Activated CD4-positive, alpha-beta memory T cell treated with anti-CD3 and anti-CD28 coated beads, Interleukin-2, amount 10 ng/mL, durations not matched to agents 7 days and 5 days (primary cell): ENCODE results near the gene ANKRD40CL. TPM values are rescaled to one million over a fixed set of nuclear protein-coding genes. Genes with fewer than 3 reads are reported as not detected.
A peak's percentile ranks its signal among the peaks of the same experiment; 100 is the strongest.

Experiments used
- CTCF ChIA-PET: fragments of 350-600 bp; sonication (Branson Sonifier 250); formaldehyde crosslinking; loops from one replicate; lab custom pipeline; 2021; ENCODE audit warnings: antibody characterized with exemption, inconsistent platforms; lab: Charles Lee
- POLR2A ChIA-PET: fragments of 350-600 bp; sonication (Branson Sonifier 250); formaldehyde crosslinking; loops from one replicate; lab custom pipeline; 2021; ENCODE audit warnings: antibody characterized with exemption; lab: Charles Lee
- DNase-seq: peaks from one replicate; pipeline ENCODE4 v3.0.0-alpha.2; 2020
- H3K27ac Mint-ChIP-seq: one replicate; pipeline ENCODE4 v1.8.0; 2021; ENCODE audit warnings: mild to moderate bottlenecking, mixed read lengths
- H3K27me3 Mint-ChIP-seq: one replicate; pipeline ENCODE4 v1.8.0; 2021; ENCODE audit warnings: mixed read lengths
- H3K36me3 Mint-ChIP-seq: one replicate; pipeline ENCODE4 v1.8.0; 2021; ENCODE audit warnings: low read depth, mixed read lengths
- H3K4me1 Mint-ChIP-seq: one replicate; pipeline ENCODE4 v1.8.0; 2021; ENCODE audit warnings: mixed read lengths
- H3K4me3 Mint-ChIP-seq: one replicate; pipeline ENCODE4 v1.8.0; 2021; ENCODE audit warnings: mild to moderate bottlenecking, mixed read lengths
- H3K9me3 Mint-ChIP-seq: one replicate; pipeline ENCODE4 v1.8.0; 2021; ENCODE audit warnings: mixed read lengths
- total RNA-seq, 2 experiments: library from RNA; stranded (reverse); gene quantifications; one replicate each; pipeline ENCODE4 v1.2.3, GENCODE V29; 2021

The ANKRD40CL gene
- total RNA-seq, 2 experiments from 2014 or later: not detected

DNA sequence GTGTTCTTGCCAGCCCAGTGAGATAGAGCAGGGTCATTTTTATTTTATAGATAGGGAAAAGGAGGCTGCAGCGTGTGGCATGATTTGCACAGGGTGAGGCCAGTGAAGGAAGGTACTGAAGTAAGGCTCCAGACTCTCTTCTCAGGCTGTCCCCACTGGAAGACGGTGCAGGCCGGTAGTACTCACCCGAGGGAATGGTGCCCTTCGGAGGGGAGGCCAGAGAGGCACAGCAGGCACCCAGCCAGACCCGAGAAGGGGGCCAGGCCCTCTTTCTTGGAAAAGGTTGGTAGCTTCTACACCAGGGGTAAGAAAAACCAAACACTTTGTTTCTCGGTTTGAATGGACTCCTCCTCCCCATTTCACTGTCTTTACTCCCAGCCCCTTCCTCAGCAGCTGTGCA lies 288 bp downstream of the ANKRD40CL start:
- peaks cover 18% of the 10 kb centered on the region for H3K4me1 Mint-ChIP-seq
- no peak overlapping the region for H3K4me3 Mint-ChIP-seq
- DNase-seq: no peak
- H3K9me3 Mint-ChIP-seq: no peaks in the 10 kb centered on the region
- H3K27ac Mint-ChIP-seq: no peak overlapping the region
- H3K27me3 Mint-ChIP-seq: peaks cover 42% of the 10 kb centered on the region
- H3K36me3 Mint-ChIP-seq: no peaks in the 10 kb centered on the region
- CTCF ChIA-PET: interaction anchor here (1.2 kb wide), 1 partner anchor 51 kb away, joined by 3 read pairs; no protein-coding TSS in a partner anchor
- POLR2A ChIA-PET: interaction anchor here (2.2 kb wide), 1 partner anchor 11 kb away, joined by 4 read pairs; no protein-coding TSS in a partner anchor

DNA sequence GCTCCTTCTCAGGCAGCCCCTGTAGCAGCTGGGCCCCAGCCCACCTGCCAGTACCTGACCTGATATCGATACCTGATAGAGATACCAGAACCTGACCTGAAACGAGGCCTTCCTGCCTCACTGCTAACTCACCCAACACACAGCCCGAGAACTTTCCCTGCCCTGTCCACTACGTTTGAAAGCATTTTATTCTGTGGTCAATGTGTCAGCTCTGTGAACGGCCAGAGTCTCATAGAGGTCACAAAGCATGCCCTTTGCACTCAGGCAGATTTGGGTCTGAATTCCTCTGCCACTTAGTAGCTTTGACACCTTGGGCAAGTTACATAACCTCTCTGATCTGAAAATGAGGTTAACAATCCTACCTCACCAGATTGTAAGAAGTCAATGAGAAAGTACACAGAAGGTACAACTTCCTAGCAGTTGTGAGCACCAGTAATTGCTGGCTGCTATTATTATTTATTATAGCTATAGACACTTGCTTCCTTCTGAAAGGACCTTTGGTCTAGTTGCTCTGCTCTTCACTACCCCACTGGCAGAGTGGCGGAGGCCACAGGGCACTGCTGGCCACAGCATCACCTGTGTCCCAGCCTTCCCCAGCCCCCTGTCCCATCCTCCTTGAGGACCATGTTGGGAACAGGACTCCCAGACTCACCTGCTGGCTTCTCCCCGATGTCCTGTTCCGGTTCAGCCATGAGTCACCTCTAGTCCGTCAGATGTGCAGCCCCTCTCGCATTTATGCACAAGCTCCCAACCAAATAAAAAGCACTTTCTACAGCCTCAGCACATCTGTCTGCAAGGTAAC lies 895 bp downstream of the ANKRD40CL start:
- DNase-seq: no peak

DNA sequence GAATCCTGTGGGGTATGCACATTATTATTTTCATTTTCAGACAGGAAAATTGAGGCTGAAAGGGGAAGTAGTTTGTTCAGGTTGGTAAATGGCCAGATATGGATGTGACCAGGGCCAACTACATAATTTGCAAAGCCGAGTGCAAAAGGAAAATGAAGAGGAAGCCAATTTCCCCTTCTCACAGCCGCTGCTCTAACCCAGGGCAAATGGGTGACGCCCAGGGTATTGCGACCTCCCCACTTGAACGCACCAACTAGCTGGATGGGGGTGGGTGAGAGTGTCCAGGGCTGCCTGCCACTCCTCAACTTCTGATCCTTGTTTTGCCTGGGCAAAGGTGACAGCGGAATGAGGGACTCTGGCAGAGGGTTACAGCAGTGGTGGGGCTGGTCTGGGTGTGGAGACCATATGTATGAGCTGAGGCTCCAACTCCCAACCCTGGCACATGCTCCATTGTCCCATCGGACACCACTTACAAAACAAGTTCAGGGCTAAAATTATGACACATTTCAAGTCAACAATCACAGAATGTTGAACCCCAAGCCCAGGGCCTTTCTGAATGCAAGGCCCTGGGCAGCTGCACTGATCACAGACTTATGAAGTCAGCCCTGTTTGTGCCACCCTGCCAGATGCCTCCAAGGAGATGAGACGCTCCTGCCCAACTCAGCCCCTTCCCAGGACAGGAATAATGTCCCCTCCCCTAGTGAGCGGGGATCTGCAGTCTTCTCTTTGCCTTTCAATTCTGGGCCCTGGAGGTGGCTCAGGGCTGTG lies 1.7 kb downstream of the ANKRD40CL start:
- no peaks in the 10 kb centered on the region for H3K36me3 Mint-ChIP-seq
- peaks cover 18% of the 10 kb centered on the region for H3K4me1 Mint-ChIP-seq
- H3K27me3 Mint-ChIP-seq: peaks cover 37% of the 10 kb centered on the region
- H3K9me3 Mint-ChIP-seq: no peaks in the 10 kb centered on the region
- H3K4me3 Mint-ChIP-seq: no peak overlapping the region
- CTCF ChIA-PET: interaction anchor here (1.4 kb wide), 1 partner anchor 75 kb away, joined by 3 read pairs; no protein-coding TSS in a partner anchor
- no peak for DNase-seq
- POLR2A ChIA-PET: no interaction called here
- H3K27ac Mint-ChIP-seq: no peak overlapping the region

More for the DNA sequence above, 895 bp downstream of the ANKRD40CL start:
- Mint-ChIP-seq H3K27me3 (peaks cover 39% of the 10 kb centered on the region), H3K4me1 (peaks cover 18% of the 10 kb centered on the region), H3K36me3 (no peaks in the 10 kb centered on the region), H3K9me3 (no peaks in the 10 kb centered on the region), H3K4me3 (no peak overlapping the region), H3K27ac (no peak overlapping the region)
- CTCF ChIA-PET: interaction anchor here (1.4 kb wide), 1 partner anchor 75 kb away, joined by 3 read pairs; no protein-coding TSS in a partner anchor
- POLR2A ChIA-PET: interaction anchor here (2.2 kb wide), 1 partner anchor 11 kb away, joined by 4 read pairs; no protein-coding TSS in a partner anchor

DNA sequence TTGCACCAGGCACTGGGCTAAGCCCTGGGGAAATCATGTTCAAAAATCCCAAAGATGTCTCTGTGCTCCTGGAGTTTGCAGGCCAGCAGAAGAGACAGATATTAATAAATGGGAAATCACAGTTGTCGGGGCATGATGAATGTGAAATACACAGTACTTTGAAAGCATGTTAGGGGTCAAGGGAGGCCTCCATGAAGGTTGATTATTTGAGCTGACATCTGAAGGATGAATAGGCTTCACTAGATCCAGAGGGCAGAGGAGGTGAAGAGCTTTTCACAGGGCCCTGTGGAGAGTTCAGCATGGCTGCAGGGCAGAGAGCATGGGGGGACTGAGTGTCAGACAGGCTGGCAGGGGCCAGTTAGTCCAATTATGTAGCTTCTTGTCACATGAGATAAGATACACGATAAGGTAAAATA lies 2.6 kb downstream of the ANKRD40CL start:
- Mint-ChIP-seq H3K27ac (no peak overlapping the region), H3K27me3 (peaks cover 30% of the 10 kb centered on the region), H3K9me3 (no peaks in the 10 kb centered on the region), H3K4me1 (peaks cover 18% of the 10 kb centered on the region), H3K36me3 (no peaks in the 10 kb centered on the region), H3K4me3 (no peak overlapping the region)
- no peak for DNase-seq
- CTCF ChIA-PET: interaction anchor here (1.4 kb wide), 1 partner anchor 76 kb away, joined by 3 read pairs; no protein-coding TSS in a partner anchor
- POLR2A ChIA-PET: no interaction called here

DNA sequence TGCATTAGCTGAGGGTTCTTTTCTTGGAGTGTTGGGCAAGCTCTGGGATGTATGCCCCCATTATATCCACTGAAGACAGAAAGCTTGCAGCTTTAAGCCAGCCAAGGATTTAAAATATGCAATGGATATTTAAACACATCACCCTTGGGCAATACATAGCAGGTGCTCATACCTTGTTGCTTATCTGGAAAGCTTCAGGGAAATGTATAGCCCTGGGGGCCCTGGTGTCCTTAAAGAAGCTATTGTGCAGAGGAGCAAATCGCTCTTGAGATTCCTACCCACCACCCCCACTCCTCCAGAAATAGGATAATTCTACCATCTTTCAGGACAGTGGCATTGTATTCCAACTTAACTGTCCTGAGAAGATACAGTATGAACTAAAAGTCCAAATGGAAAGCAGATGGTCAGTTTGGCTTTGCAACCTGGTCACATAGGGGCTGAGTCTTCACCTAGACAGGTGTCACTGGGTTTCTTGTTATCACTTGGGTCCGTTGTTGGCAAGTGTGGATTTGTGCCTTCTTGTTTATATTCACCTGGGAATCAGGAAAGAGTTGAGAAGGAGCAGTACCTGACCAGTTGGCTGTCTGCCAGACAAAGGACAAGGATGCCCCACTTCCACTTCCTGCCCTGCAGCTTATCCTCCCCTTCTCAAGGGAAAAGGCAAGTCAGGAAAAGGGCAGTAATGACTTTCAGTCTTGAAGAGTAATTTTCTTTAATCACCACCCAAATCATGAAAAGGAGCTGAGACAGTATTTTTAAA lies 3.4 kb downstream of the ANKRD40CL start:
- Mint-ChIP-seq H3K36me3 (no peaks in the 10 kb centered on the region), H3K27me3 (peaks cover 25% of the 10 kb centered on the region), H3K4me1 (peaks cover 18% of the 10 kb centered on the region), H3K4me3 (no peak overlapping the region), H3K9me3 (no peaks in the 10 kb centered on the region), H3K27ac (no peak overlapping the region)
- CTCF ChIA-PET: interaction anchor here (0.8 to 1.3 kb wide), 5 partner anchors 16 to 294 kb away, joined by 3 to 6 read pairs (median 3); no protein-coding TSS in a partner anchor
- DNase-seq: no peak
- POLR2A ChIA-PET: interaction anchor here (0.7 to 1.0 kb wide), 3 partner anchors 16 to 56 kb away, joined by 3 to 4 read pairs (median 3); no protein-coding TSS in a partner anchor

DNA sequence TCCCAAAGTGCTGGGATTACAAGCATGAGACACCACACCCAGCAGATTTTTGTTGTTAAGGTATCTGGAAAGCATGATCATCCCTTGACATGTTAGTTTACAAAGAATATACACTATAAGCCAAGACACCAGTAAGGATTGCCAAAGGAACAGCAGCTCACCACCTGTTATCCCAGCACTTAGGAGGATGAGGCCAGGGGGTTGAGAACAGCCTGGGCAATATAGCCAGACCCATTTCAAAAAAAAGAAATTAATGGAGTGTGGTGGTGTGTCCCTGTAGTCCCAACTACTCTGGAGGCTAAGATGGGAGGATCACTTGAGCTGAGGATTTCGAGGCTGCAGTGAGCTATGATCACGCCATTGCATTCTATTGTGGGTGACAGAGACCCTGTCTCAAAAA lies 5.1 kb downstream of the ANKRD40CL start:
- H3K4me3 Mint-ChIP-seq: no peak overlapping the region
- ChIA-PET POLR2A (no interaction called here), CTCF (interaction anchor here (1.9 kb wide), 1 partner anchor 21 kb away, joined by 12 read pairs; no protein-coding TSS in a partner anchor)
- peaks cover 24% of the 10 kb centered on the region for H3K27me3 Mint-ChIP-seq
- no peak overlapping the region for H3K27ac Mint-ChIP-seq
- H3K4me1 Mint-ChIP-seq: peaks cover 15% of the 10 kb centered on the region
- no peaks in the 10 kb centered on the region for H3K36me3 Mint-ChIP-seq
- H3K9me3 Mint-ChIP-seq: no peaks in the 10 kb centered on the region
- DNase-seq: no peak

DNA sequence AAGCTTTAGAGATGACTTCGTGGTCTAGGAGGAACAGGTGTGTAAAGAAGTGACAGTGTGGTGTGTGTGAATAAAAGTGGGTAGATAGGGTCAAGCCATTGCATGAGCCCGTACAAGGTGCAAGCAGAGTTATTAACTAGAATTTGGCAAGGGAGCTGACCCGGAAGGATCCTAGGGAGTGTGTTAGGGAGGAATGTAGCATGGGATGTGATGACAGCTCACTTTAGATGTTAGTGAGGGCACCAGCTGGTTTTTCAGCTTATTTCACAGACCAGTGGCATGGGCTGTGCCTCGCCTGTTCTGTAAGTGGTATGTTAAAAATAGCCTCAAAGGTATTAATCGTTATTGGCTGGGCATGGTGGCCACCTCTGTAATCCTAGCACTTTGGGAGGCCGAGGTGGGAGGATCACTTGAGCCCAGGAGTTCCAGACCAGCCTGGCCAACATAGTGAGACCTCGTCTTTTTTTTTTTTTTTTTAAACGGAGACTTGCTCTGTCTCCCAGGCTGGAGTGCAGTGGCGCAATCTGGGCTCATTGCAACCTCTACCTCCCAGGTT lies 8.3 kb downstream of the ANKRD40CL start:
- Mint-ChIP-seq H3K27me3 (peaks cover 10% of the 10 kb centered on the region), H3K27ac (no peak overlapping the region), H3K4me3 (no peak overlapping the region), H3K9me3 (no peaks in the 10 kb centered on the region), H3K36me3 (peaks cover 10% of the 10 kb centered on the region), H3K4me1 (peaks cover 2% of the 10 kb centered on the region)
- ChIA-PET POLR2A (no interaction called here), CTCF (no interaction called here)
- DNase-seq: no peak

DNA sequence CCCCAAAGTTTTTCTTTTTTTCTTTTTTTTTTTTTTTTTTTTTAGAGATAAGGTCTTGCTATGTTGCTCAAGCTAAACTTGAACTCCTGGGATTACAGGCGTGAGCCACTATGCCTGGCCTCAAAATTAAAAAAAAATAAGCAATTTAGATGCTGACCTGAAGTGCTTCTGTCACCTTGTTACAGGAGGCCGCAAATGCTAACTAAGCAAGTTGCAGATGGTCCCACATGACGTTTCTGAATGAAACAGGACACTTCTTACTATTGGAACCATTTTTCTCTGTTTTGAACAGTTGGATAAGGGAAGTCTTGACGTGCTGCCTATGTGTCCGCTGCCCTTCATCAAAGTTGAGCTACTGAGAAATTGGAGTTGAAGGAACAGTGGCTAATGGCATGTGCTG lies 8.8 kb downstream of the ANKRD40CL start:
- CTCF ChIA-PET: no interaction called here
- Mint-ChIP-seq H3K4me3 (no peak overlapping the region), H3K27ac (no peak overlapping the region), H3K27me3 (peaks cover 7% of the 10 kb centered on the region), H3K4me1 (peaks cover 1% of the 10 kb centered on the region), H3K36me3 (peaks cover 15% of the 10 kb centered on the region), H3K9me3 (no peaks in the 10 kb centered on the region)
- DNase-seq: no peak
- POLR2A ChIA-PET: no interaction called here

DNA sequence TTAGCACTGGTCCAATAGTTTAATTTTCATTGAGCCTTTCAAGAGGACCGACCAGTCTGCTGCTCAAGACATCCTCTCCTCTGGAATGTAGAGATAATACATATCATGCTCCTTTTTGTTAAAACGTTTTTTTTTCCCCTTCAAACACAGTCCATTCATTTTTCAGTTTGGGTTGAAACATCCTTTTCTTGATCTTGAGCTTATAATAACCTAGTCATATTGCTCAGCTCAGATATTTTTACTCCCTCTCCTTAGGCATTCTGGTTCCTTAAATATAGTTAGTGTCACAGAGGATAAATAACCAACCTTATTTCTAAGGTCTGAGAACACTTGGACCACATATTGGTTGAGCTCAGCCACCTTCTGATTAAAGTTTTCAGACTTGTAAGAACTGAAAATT lies 12.8 kb downstream of the ANKRD40CL start:
- H3K4me1 Mint-ChIP-seq: no peaks in the 10 kb centered on the region
- ChIA-PET CTCF (interaction anchor here (1.1 to 1.2 kb wide), 2 partner anchors 29 to 98 kb away, joined by 3 to 5 read pairs; no protein-coding TSS in a partner anchor), POLR2A (interaction anchor here (1.3 kb wide), 1 partner anchor 16 kb away, joined by 3 read pairs; no protein-coding TSS in a partner anchor)
- no peaks in the 10 kb centered on the region for H3K9me3 Mint-ChIP-seq
- H3K27me3 Mint-ChIP-seq: no peaks in the 10 kb centered on the region
- DNase-seq: no peak
- H3K36me3 Mint-ChIP-seq: peaks cover 46% of the 10 kb centered on the region
- no peak overlapping the region for H3K4me3 Mint-ChIP-seq
- no peak overlapping the region for H3K27ac Mint-ChIP-seq

DNA sequence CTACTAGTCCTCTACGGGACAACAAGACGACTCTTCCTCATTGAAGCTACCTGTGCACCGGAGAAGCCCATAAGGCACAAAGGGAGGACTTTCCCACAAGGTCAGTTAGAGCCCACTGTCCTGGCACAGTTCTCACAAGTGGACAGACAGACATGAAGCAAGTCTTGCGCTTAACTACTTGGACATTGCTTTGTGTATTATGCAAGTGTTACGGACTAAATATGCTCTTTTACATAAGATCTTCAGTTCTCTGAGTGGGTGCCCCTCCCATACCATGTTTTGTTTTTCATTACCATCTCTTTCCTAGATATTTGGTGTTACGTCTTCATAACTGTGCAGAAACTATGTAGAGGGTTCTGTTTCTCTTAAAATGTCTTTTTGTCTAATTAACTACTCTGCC lies 18.1 kb downstream of the ANKRD40CL start:
- no peaks in the 10 kb centered on the region for H3K9me3 Mint-ChIP-seq
- H3K4me1 Mint-ChIP-seq: peaks cover 5% of the 10 kb centered on the region
- H3K36me3 Mint-ChIP-seq: peaks cover 78% of the 10 kb centered on the region
- no peak for DNase-seq
- CTCF ChIA-PET: no interaction called here
- H3K4me3 Mint-ChIP-seq: no peak overlapping the region
- no peak overlapping the region for H3K27ac Mint-ChIP-seq
- no peaks in the 10 kb centered on the region for H3K27me3 Mint-ChIP-seq
- POLR2A ChIA-PET: no interaction called here

DNA sequence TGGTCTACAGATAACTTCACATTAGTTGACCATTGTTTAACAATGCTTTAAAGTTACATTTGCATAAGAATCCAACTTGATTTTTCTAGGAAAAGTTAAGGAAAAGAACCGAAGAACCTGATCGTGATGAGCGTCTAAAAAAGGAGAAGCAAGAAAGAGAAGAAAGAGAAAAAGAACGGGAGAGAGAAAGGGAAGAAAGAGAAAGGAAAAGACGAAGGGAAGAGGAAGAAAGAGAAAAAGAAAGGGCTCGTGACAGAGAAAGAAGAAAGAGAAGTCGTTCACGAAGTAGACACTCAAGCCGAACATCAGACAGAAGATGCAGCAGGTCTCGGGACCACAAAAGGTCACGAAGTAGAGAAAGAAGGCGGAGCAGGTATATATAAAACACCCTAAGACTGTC lies 21.7 kb downstream of the ANKRD40CL start:
- peaks cover 83% of the 10 kb centered on the region for H3K36me3 Mint-ChIP-seq
- no peak for DNase-seq
- no peak overlapping the region for H3K27ac Mint-ChIP-seq
- ChIA-PET POLR2A (interaction anchor here (1.0 to 1.4 kb wide), 2 partner anchors 35 to 96 kb away, joined by 3 read pairs; no protein-coding TSS in a partner anchor), CTCF (no interaction called here)
- H3K9me3 Mint-ChIP-seq: no peaks in the 10 kb centered on the region
- no peaks in the 10 kb centered on the region for H3K27me3 Mint-ChIP-seq
- H3K4me3 Mint-ChIP-seq: no peak overlapping the region
- H3K4me1 Mint-ChIP-seq: peaks cover 5% of the 10 kb centered on the region

DNA sequence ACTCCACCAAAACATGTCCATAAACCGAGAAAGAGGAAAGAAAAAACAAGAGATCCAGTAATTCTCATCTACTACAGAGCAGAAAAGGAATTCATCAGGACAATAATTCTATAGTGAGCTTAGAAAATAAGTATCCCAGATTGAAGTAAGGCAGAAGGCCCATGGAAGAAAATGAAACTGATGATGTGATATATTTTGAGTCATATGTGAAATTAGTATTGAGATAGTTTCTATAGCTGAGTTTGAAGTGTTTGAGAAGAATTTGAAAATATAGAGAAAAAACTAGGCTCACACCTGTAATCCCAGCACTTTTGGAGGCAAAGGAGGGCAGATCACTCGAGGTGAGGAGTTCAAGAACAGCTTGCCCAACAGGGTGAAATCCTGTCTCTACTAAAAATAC lies 28.2 kb downstream of the ANKRD40CL start:
- POLR2A ChIA-PET: interaction anchor here (0.6 to 1.5 kb wide), 5 partner anchors 15 to 264 kb away, joined by 3 to 5 read pairs (median 3); partner anchors contain the start of gene LUC7L3

More for the DNA sequence above, 28.2 kb downstream of the ANKRD40CL start:
- Mint-ChIP-seq H3K4me3 (no peak overlapping the region), H3K27me3 (no peaks in the 10 kb centered on the region), H3K9me3 (no peaks in the 10 kb centered on the region), H3K4me1 (peaks cover 29% of the 10 kb centered on the region), H3K27ac (peak overlapping the region; percentile 1), H3K36me3 (peaks cover 67% of the 10 kb centered on the region)
- CTCF ChIA-PET: interaction anchor here (1.5 kb wide), 1 partner anchor 114 kb away, joined by 4 read pairs; no protein-coding TSS in a partner anchor
- DNase-seq: no peak
